IMR-90 (cell line): ENCODE data around the gene CCSER1. TPM values are rescaled to one million over a fixed set of nuclear protein-coding genes. Genes with fewer than 3 reads are reported as not detected.

ENCODE experiments used
- ATAC-seq: fragments of 200-7000 bp; cut with Tn5 transposase; 2 replicates; pipeline ENCODE4 v1.9.1; 2020; ENCODE audit warnings: low read depth, mild to moderate bottlenecking, moderate library complexity
- BruUV-seq: library from RNA; stranded (reverse); fragments of 400-500 nt; replicated peaks from 2 replicates; lab custom pipeline; 2021; lab: Mats Ljungman, UMichigan
- CTCF ChIA-PET: fragments of 300-600 bp; formaldehyde crosslinking; extraction: SDS; loops from one replicate; lab custom pipeline; 2021; ENCODE audit warnings: antibody characterized with exemption; lab: Yijun Ruan, JAX
- POLR2A ChIA-PET: fragments of 300-600 bp; sonication (Branson Sonifier 250); formaldehyde crosslinking; loops from one replicate; lab custom pipeline; 2022; ENCODE audit warnings: antibody characterized with exemption; ENCODE audit not compliant: unreplicated experiment; lab: Charles Lee
- DNase-seq: peaks from one replicate; pipeline ENCODE4 v3.0.0; 2013
- H2AFZ ChIP-seq: replicated peaks from 2 replicates; pipeline ENCODE3; 2013; ENCODE audit warnings: low read length, mild to moderate bottlenecking; ENCODE audit not compliant: poor library complexity
- H2AK5ac ChIP-seq: 2 replicates; pipeline ENCODE4 v1.6.1; 2013; ENCODE audit warnings: low read depth, low read length, inconsistent platforms
- H2AK9ac ChIP-seq: replicated peaks from 2 replicates; pipeline ENCODE3; 2013; ENCODE audit warnings: mild to moderate bottlenecking, low read depth, low read length, moderate library complexity; ENCODE audit not compliant: poor library complexity
- H2BK120ac ChIP-seq: 2 replicates; pipeline ENCODE4 v1.6.1; 2013; ENCODE audit warnings: low read depth, low read length, inconsistent platforms
- H2BK15ac ChIP-seq: 3 replicates; pipeline ENCODE4 v1.6.1; 2013; ENCODE audit warnings: low read depth, low read length, inconsistent platforms
- H2BK20ac ChIP-seq: 2 replicates; pipeline ENCODE4 v1.6.1; 2013; ENCODE audit warnings: low read depth, mild to moderate bottlenecking, inconsistent platforms, low read length, moderate library complexity
- H2BK5ac ChIP-seq: 2 replicates; pipeline ENCODE4 v1.6.1; 2013; ENCODE audit warnings: mild to moderate bottlenecking, low read depth, low read length, inconsistent platforms; ENCODE audit not compliant: poor library complexity, severe bottlenecking
- H3K14ac ChIP-seq: replicated peaks from 2 replicates; pipeline ENCODE4 v1.6.1; 2013; ENCODE audit warnings: low read depth, low read length, inconsistent platforms
- H3K18ac ChIP-seq: 2 replicates; pipeline ENCODE4 v1.6.1; 2013; ENCODE audit warnings: low read depth, low read length, control low read depth
- H3K23ac ChIP-seq: 2 replicates; pipeline ENCODE4 v1.6.1; 2013; ENCODE audit warnings: low read depth, low read length, inconsistent platforms
- H3K27ac ChIP-seq: 2 replicates; pipeline ENCODE4 v1.5.1; 2013; ENCODE audit warnings: mild to moderate bottlenecking, control low read depth, low read length; ENCODE audit not compliant: insufficient read depth
- H3K27me3 ChIP-seq: 2 replicates; pipeline ENCODE4 v1.6.1; 2013; ENCODE audit warnings: low read length; ENCODE audit not compliant: control insufficient read depth, insufficient read depth
- H3K36me3 ChIP-seq: 2 replicates; pipeline ENCODE4 v1.6.1; 2013; ENCODE audit warnings: low read length, mixed read lengths; ENCODE audit not compliant: control insufficient read depth, insufficient read depth
- H3K4ac ChIP-seq: 2 replicates; pipeline ENCODE4 v1.6.1; 2013; ENCODE audit warnings: low read depth, low read length, inconsistent platforms
- H3K4me1 ChIP-seq: 2 replicates; pipeline ENCODE4 v1.6.1; 2013; ENCODE audit warnings: low read length, mixed read lengths; ENCODE audit not compliant: control insufficient read depth, insufficient read depth
- H3K4me2 ChIP-seq: 2 replicates; pipeline ENCODE4 v1.6.1; 2013; ENCODE audit warnings: low read depth, mild to moderate bottlenecking, control low read depth, low read length, moderate library complexity
- H3K4me3 ChIP-seq: 2 replicates; pipeline ENCODE4 v1.5.1; 2013; ENCODE audit warnings: low read depth, mild to moderate bottlenecking, control low read depth, low read length, moderate library complexity; ENCODE audit not compliant: insufficient read depth
- H3K56ac ChIP-seq: 2 replicates; pipeline ENCODE4 v1.6.1; 2013; ENCODE audit warnings: low read length, inconsistent platforms; ENCODE audit not compliant: insufficient read depth; ENCODE audit errors: extremely low read depth
- H3K79me1 ChIP-seq, 2 experiments: 2 replicates each; pipeline ENCODE4 v1.6.1; 2013; ENCODE audit warnings: low read length in 2 of 2, inconsistent platforms in 1 of 2, low read depth in 1 of 2
- H3K9ac ChIP-seq: 2 replicates; pipeline ENCODE4 v1.6.1; 2013; ENCODE audit warnings: low read depth, low read length, control low read depth
- H3K9me1 ChIP-seq: 2 replicates; pipeline ENCODE4 v1.6.1; 2013; ENCODE audit warnings: low read length, inconsistent platforms; ENCODE audit not compliant: insufficient read depth
- H3K9me3 ChIP-seq: 2 replicates; pipeline ENCODE4 v1.6.1; 2013; ENCODE audit warnings: low read length; ENCODE audit not compliant: control insufficient read depth, insufficient read depth
- H4K20me1 ChIP-seq: 2 replicates; pipeline ENCODE4 v1.6.1; 2013; ENCODE audit warnings: low read length, inconsistent platforms; ENCODE audit not compliant: insufficient read depth
- H4K5ac ChIP-seq: 2 replicates; pipeline ENCODE4 v1.6.1; 2013; ENCODE audit warnings: mild to moderate bottlenecking, low read depth, low read length, control low read depth
- H4K8ac ChIP-seq, 2 experiments: 2 replicates each; pipeline ENCODE4 v1.6.1; 2013; ENCODE audit warnings: low read depth in 2 of 2, low read length in 2 of 2, control low read depth in 1 of 2, inconsistent platforms in 1 of 2
- H4K91ac ChIP-seq: 2 replicates; pipeline ENCODE4 v1.6.1; 2013; ENCODE audit warnings: low read depth, low read length, inconsistent platforms; ENCODE audit not compliant: insufficient read depth
- MXI1 ChIP-seq: IDR thresholded peaks from 2 replicates; pipeline ENCODE4 v1.6.1; 2012; ENCODE audit warnings: low read depth, mild to moderate bottlenecking, low read length, moderate library complexity, borderline replicate concordance
- POLR2A ChIP-seq: IDR thresholded peaks from 2 replicates; pipeline ENCODE4 v1.6.1; 2012; ENCODE audit warnings: mild to moderate bottlenecking, low read depth, low read length
- WGBS, 2 experiments: methylation state at CpG; one replicate each; pipeline versions ENCODE4 v1.1.5 to v1.1.7; 2013; ENCODE audit warnings: missing lambda C conversion rate in 2 of 2; ENCODE audit not compliant: insufficient read length in 1 of 2; ENCODE audit errors: extremely low coverage in 2 of 2; 5-methylcytosine and 5-hydroxymethylcytosine counted together
- dilution Hi-C: fragments of 300-500 bp; cut with HindIII; formaldehyde crosslinking; loops from one replicate; pipeline ENCODE4 v1.14.3; 2018; ENCODE audit warnings: low sequenced_read_pairs; ENCODE audit not compliant: unreplicated experiment
- in situ Hi-C: fragments of 300-500 bp; cut with MboI; formaldehyde crosslinking; loops from 3 replicates; pipeline ENCODE4 v1.14.3; 2019; ENCODE audit warnings: low sequenced_read_pairs, inconsistent platforms, mixed read lengths
- intact Hi-C: fragments of 100-400 bp; cut with micrococcal nuclease; formaldehyde crosslinking; loops from 2 replicates; pipeline ENCODE4 v1.10.0; 2022
- polyA plus RNA-seq, 3 experiments: library from polyadenylated mRNA; depleted of rRNA; stranded (reverse); fragments of >200 nt; gene quantifications; 2 replicates each; pipeline ENCODE4 v1.2.3, GENCODE V29; 2012; ENCODE audit warnings: low replicate concordance in 1 of 3
- total RNA-seq: library from RNA; depleted of rRNA; stranded (reverse); fragments of >200 nt; gene quantifications from 2 replicates; pipeline ENCODE4 v1.2.3, GENCODE V29; 2012
- TF ChIP-seq, protein P1 (sequence below): fragments of 150-350 bp; IDR thresholded peaks from 2 replicates; pipeline ENCODE4 v1.6.1; 2016; ENCODE audit warnings: low read depth, mild to moderate bottlenecking, low read length, moderate library complexity, borderline replicate concordance
- TF ChIP-seq, protein P2 (sequence below): conservative IDR thresholded peaks from 2 replicates; pipeline ENCODE4 v1.5.1; 2012; ENCODE audit warnings: mild to moderate bottlenecking, low read depth, low read length, improper control_type of control experiment

Gene CCSER1
- total and polyA plus RNA-seq, 2 of the 4 experiments (the other 2 are of a cell fraction): not detected

DNA sequence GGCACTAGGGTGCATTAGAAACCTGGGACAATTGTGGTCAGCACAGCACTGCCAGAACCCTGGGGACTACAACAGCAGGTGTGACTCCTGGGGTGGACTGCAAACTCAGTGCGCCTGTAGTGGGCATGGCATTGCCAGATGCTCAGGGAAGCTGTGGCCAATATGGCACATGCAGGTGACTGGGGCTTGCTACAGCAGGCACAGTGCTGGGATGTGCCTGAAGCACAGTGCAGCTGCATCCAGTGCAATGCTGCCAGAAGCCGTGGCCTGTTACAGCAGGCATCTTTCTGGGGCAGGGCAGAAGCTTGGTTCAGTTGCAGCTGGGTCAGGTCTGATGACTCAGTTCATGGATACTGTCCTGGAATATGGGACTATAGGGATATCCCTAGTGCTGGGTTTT, 445.8 kb downstream of the CCSER1 start:
- H2BK5ac ChIP-seq: no peak overlapping the region
- no peak overlapping the region for H3K4ac ChIP-seq
- intact Hi-C loops: no loop called here
- no peak for TF ChIP-seq POLR2A
- TF ChIP-seq MXI1: no peak
- TF ChIP-seq, protein P1, sequence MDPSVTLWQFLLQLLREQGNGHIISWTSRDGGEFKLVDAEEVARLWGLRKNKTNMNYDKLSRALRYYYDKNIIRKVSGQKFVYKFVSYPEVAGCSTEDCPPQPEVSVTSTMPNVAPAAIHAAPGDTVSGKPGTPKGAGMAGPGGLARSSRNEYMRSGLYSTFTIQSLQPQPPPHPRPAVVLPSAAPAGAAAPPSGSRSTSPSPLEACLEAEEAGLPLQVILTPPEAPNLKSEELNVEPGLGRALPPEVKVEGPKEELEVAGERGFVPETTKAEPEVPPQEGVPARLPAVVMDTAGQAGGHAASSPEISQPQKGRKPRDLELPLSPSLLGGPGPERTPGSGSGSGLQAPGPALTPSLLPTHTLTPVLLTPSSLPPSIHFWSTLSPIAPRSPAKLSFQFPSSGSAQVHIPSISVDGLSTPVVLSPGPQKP: no peak
- TF ChIP-seq, protein P2, sequence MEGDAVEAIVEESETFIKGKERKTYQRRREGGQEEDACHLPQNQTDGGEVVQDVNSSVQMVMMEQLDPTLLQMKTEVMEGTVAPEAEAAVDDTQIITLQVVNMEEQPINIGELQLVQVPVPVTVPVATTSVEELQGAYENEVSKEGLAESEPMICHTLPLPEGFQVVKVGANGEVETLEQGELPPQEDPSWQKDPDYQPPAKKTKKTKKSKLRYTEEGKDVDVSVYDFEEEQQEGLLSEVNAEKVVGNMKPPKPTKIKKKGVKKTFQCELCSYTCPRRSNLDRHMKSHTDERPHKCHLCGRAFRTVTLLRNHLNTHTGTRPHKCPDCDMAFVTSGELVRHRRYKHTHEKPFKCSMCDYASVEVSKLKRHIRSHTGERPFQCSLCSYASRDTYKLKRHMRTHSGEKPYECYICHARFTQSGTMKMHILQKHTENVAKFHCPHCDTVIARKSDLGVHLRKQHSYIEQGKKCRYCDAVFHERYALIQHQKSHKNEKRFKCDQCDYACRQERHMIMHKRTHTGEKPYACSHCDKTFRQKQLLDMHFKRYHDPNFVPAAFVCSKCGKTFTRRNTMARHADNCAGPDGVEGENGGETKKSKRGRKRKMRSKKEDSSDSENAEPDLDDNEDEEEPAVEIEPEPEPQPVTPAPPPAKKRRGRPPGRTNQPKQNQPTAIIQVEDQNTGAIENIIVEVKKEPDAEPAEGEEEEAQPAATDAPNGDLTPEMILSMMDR: no peak
- no peaks in the 10 kb centered on the region for H3K9me1 ChIP-seq
- H2BK120ac ChIP-seq: no peak overlapping the region
- no peak overlapping the region for H3K27ac ChIP-seq
- H4K5ac ChIP-seq: no peak overlapping the region
- BruUV-seq: no TSS peak
- H4K20me1 ChIP-seq: no peaks in the 10 kb centered on the region
- no peak for ATAC-seq
- in situ Hi-C loops: no loop called here
- no peak for DNase-seq
- POLR2A ChIA-PET: no interaction called here
- no peak overlapping the region for H2BK20ac ChIP-seq
- H3K4me3 ChIP-seq: no peak overlapping the region
- 59% methylated on average over 2 of the region's 2 CpGs; no CpG with 5 or more reads in 1 of the 2 experiments for WGBS, 2 experiments
- no peak overlapping the region for H3K23ac ChIP-seq
- H3K9me3 ChIP-seq: 0 out of 2 replicates have a peak, but pooled peaks cover 2% of the 10 kb centered on the region
- H3K27me3 ChIP-seq: no peaks in the 10 kb centered on the region
- no peak overlapping the region for H3K14ac ChIP-seq
- no peaks in the 10 kb centered on the region for H3K79me1 ChIP-seq
- no peak overlapping the region for H2AK9ac ChIP-seq
- H3K36me3 ChIP-seq: no peaks in the 10 kb centered on the region
- no peak overlapping the region for H2AK5ac ChIP-seq
- H2AFZ ChIP-seq: no peak overlapping the region
- CTCF ChIA-PET: no interaction called here
- no peak overlapping the region for H3K56ac ChIP-seq
- no peak overlapping the region for H3K18ac ChIP-seq
- no peak overlapping the region for H4K91ac ChIP-seq
- no peak overlapping the region for H3K4me2 ChIP-seq
- H3K9ac ChIP-seq: no peak overlapping the region
- H4K8ac ChIP-seq: no peak overlapping the region
- dilution Hi-C loops: no loop called here
- no peak overlapping the region for H2BK15ac ChIP-seq
- H3K4me1 ChIP-seq: no peaks in the 10 kb centered on the region
